ENCODE measurements around the gene ETS1. TPM values are rescaled to one million over a fixed set of nuclear protein-coding genes. Genes with fewer than 3 reads are reported as not detected.

The ETS1 gene
- total RNA-seq, 1 donor = 35.5 TPM

GRCh38 chr11:128527046-128527445 lies 60.3 kb downstream of the ETS1 start:
- DNase-seq (ENCODE audit: low read depth) = no peak
- H3K4me3 ChIP-seq (ENCODE audit: low read depth, low read length) = no peak overlapping the region
- no peak for TF ChIP-seq CTCF (IDR thresholded peaks at IDR 0.05; ENCODE audit: insufficient read depth, low read length)

DNA sequence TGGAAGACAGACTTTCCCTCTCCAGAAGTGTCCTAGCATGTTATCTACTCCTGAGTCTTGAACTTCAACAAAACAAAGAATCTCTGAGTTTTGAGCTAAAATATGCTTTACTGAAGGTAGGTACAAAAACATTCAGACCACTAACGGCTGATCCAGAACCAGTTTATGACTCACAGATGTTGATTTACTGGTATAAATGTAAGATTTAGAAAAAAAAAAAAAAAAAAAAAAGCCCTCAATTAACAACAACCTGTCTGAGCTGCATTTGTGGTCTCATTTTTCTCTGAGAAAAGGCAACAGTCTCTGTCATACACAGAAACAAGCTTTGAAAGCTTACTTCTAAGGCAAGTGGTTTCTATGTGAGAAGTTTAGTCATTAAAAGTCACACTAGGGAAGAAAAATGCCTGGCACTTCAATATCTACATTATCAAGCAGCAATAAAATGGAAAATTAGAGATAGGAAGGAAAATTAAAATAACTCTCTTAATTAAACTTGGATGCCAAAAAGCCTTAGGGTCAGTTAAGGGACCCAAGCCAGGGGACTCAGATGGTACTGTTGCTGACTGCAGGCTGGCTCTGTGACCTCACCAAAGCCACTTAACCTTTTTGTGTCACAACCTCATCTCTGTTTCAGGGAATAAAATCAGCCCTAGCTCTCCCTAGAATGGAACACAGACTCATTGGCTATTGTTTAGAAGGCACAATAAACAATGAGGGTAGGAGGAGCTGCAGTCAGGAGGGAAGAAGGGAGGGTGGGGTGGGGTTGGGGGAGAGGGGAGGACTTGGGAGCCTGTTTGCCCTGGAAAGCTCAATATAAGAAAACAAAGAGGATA lies 61.7 kb downstream of the ETS1 start:
- DNase-seq (ENCODE audit: low read depth) = peak; percentile 61
- H3K4me3 ChIP-seq (ENCODE audit: low read depth, low read length) = no peak overlapping the region
- no peak for TF ChIP-seq CTCF (IDR thresholded peaks at IDR 0.05; ENCODE audit: insufficient read depth, low read length)

DNA sequence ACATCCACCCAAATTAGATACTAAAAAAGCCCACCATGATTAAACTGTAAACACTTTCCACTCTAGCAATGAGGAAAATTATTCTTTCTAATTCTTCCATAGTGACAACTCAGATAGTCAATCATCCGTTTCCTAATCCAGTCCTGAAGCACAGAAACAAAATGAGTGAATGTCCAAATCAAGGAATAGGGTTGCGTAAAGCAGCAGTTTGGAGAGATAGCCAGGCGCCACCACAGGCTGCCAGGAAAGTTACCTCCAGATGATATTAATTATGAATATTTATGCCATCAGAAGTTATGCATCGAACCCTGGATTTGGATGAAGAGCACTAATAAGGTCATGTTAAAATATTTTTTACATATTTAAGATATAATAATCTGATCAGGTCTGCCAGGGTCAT lies 63.2 kb downstream of the ETS1 start:
- TF ChIP-seq CTCF (IDR thresholded peaks at IDR 0.05; ENCODE audit: insufficient read depth, low read length) = no peak
- H3K4me3 ChIP-seq (ENCODE audit: low read depth, low read length) = no peak overlapping the region
- DNase-seq (ENCODE audit: low read depth) = no peak

DNA sequence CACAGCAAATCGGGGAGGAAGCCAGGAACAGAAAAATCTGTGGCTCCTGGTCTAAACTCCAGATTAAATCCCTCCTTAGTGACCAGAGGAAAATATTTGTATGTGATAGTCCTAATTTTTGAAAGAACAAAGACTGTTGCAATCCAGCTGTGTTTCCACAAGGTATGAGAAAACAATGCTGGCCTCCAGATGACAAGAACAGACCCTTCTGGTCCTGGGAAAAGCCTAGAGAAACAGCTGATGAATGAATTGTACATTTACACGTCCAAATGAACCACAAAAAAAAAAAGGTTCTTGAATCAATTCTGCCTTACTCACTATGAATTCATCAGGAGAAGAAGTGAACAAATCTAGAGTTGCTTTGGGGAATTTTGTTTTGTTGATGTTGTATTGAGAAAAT lies 63.7 kb downstream of the ETS1 start:
- DNase-seq (ENCODE audit: low read depth) = peak; percentile 68
- TF ChIP-seq CTCF (IDR thresholded peaks at IDR 0.05; ENCODE audit: insufficient read depth, low read length) = no peak
- H3K4me3 ChIP-seq (ENCODE audit: low read depth, low read length) = no peak overlapping the region

DNA sequence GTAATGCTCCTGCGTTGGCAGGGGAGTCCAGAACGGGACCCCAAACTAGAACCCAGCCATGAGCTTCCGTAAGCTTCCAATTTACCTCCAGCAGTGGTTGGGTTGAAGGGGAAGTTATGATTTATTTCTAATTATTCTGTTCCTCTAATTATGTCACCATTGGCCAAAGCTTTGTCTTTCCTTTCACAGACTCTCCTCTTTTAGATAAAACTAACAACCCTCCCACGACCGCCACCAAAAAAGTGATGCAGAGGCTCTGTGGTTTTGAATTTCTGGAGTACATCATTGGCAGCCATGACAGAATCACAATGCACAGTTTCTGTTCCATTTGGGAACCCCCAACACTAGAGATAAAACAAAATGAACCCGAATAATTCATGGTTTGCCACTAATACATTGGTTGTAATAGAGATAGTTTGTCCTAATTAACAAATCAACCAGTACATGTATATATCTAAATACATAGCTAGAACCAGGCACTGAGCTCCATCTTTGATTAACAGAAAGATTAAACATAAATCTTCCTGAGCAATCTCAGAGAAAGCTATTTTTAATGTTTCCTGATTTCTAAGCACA lies 64.3 kb downstream of the ETS1 start:
- TF ChIP-seq CTCF (IDR thresholded peaks at IDR 0.05; ENCODE audit: insufficient read depth, low read length) = no peak
- H3K4me3 ChIP-seq (ENCODE audit: low read depth, low read length) = peak overlapping the region; percentile 69
- DNase-seq (ENCODE audit: low read depth) = no peak

DNA sequence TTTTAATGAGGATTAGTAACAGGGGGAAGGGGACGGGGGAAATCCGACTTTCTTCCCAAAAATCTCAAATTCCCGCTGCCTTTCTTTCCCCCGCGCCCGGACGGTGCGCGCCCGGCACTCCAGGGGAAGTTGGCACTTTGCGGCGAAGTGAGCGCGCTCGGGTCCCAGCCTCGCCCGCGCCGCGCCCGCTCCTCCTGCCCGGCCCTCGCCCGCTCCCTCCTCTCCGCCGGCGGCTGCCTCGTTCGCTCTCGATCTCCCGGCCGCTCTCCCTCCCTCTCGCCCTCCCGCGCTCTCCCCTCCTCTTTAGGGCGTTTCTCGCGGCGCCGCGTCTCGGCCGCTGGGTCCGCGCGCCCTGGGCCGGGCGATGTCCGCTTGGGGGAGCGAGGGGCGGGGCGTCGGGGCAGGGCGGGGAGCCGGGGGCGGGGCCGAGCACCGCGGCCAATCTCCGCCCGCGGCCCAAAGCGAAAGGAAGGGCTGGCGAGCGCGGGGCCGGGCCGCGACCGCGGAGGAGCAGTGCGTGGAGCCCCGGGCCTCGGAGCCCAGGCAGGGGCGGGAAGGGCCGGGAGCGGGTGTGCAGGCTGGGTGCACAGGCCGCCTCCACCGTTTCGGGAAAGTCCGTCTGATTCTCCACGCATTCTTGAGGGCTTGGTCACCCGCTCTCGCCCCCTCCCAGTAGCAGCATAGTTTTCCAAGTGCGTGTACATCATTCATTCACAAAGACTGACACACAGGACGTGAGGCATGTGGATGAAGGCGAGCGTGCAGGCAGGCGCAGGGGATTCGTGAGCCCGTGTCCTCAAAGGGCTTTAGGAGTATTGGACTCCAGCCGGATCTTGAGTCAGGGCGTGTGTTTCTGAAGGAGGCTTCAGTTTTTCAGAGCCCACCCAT lies 65.1 kb downstream of the ETS1 start:
- no peak for TF ChIP-seq CTCF (IDR thresholded peaks at IDR 0.05; ENCODE audit: insufficient read depth, low read length)
- DNase-seq (ENCODE audit: low read depth) = peak; percentile 93
- H3K4me3 ChIP-seq (ENCODE audit: low read depth, low read length) = peak overlapping the region; percentile 89

All from fibroblast of the aortic adventitia (primary cell).